Osteoblast (primary cell): Measurements from ENCODE around the gene NAP1L5. TPM values are rescaled to one million over a fixed set of nuclear protein-coding genes. Genes with fewer than 3 reads are reported as not detected.

Source experiments
- DNase-seq: peaks from one replicate; pipeline ENCODE4 v3.0.0; 2011; ENCODE audit warnings: low spot score, mixed read lengths; ENCODE audit not compliant: insufficient read length; ENCODE audit errors: missing footprints
- H2AFZ ChIP-seq: 2 replicates; pipeline ENCODE4 v1.6.0; 2011; ENCODE audit warnings: mild to moderate bottlenecking, low read length
- H3K27ac ChIP-seq: 2 replicates; pipeline ENCODE4 v1.5.1; 2011; ENCODE audit warnings: mild to moderate bottlenecking, low read depth, low read length, moderate library complexity
- H3K27me3 ChIP-seq: 2 replicates; pipeline ENCODE4 v1.6.0; 2012; ENCODE audit warnings: mild to moderate bottlenecking, control low read depth, inconsistent platforms, low read length, moderate library complexity; ENCODE audit not compliant: insufficient read depth
- H3K36me3 ChIP-seq: 2 replicates; pipeline ENCODE4 v1.5.1; 2011; ENCODE audit warnings: mild to moderate bottlenecking, low read length, control low read depth, moderate library complexity; ENCODE audit not compliant: insufficient read depth
- H3K4me1 ChIP-seq: 2 replicates; pipeline ENCODE4 v1.5.1; 2011; ENCODE audit warnings: mild to moderate bottlenecking, low read length, control low read depth, moderate library complexity; ENCODE audit not compliant: insufficient read depth
- H3K4me2 ChIP-seq: 2 replicates; pipeline ENCODE4 v1.6.0; 2011; ENCODE audit warnings: mild to moderate bottlenecking, low read length; ENCODE audit not compliant: insufficient read depth
- H3K4me3 ChIP-seq: fragments of 200-600 bp; sonication (generic); 3 replicates; pipeline ENCODE4 v1.5.1; 2012; ENCODE audit warnings: mild to moderate bottlenecking, low read length, inconsistent platforms; ENCODE audit not compliant: insufficient read depth
- H3K79me2 ChIP-seq: 2 replicates; pipeline ENCODE4 v1.6.0; 2012; ENCODE audit warnings: mild to moderate bottlenecking, low read length, control low read depth, inconsistent platforms; ENCODE audit not compliant: insufficient read depth
- H3K9me3 ChIP-seq: 2 replicates; pipeline ENCODE4 v1.5.1; 2011; ENCODE audit warnings: low read depth, low read length, control low read depth
- H4K20me1 ChIP-seq: 2 replicates; pipeline ENCODE4 v1.6.0; 2012; ENCODE audit warnings: mild to moderate bottlenecking, low read length, control low read depth; ENCODE audit not compliant: insufficient read depth
- CTCF ChIP-seq: IDR thresholded peaks from 2 replicates; pipeline ENCODE4 v1.5.1; 2011; ENCODE audit warnings: mild to moderate bottlenecking, low read depth, low read length, moderate library complexity; ENCODE audit errors: extremely low read depth
- total RNA-seq: library from RNA; depleted of rRNA; stranded (reverse); fragments of >200 nt; gene quantifications from 2 replicates; pipeline ENCODE4 v1.2.3, GENCODE V29; 2012

Gene NAP1L5
- total RNA-seq, 1 donor = 5.1 TPM

GRCh38 chr4:88690355-88690754 is 7.3 kb downstream of the NAP1L5 start:
- Histone ChIP-seq H2AFZ (no peak overlapping the region), H3K9me3 (no peaks in the 10 kb centered on the region), H3K4me1 (peaks cover 5% of the 10 kb centered on the region), H3K4me3 (no peak overlapping the region), H3K36me3 (no peaks in the 10 kb centered on the region), H3K4me2 (no peak overlapping the region), H3K27ac (no peak overlapping the region), H3K27me3 (no peaks in the 10 kb centered on the region), H4K20me1 (no peaks in the 10 kb centered on the region), H3K79me2 (no peaks in the 10 kb centered on the region)
- peak; percentile 53 for DNase-seq
- no peak for TF ChIP-seq CTCF

DNA sequence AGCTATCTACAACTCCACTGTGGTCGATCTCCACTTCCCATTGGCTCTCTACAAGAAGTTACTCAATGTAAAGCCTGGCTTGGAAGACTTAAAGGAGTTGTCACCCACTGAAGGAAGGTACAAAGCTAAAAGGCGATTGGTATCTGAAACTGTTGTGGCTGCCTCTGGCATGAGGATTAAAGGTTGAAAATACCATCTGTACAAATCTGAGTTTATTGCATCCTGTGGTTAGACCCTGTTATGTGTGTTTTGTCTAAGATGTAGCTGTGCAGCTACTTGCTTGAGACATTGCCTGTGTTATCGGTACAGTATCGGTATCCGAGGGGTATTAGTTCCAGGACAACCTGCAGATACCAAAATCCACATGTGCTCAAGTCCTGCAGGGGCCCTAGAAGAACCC is 16.4 kb downstream of the NAP1L5 start:
- no peak overlapping the region for H3K27ac ChIP-seq
- H2AFZ ChIP-seq = no peak overlapping the region
- H3K27me3 ChIP-seq = no peaks in the 10 kb centered on the region
- H3K36me3 ChIP-seq = peaks cover 12% of the 10 kb centered on the region
- H4K20me1 ChIP-seq = no peaks in the 10 kb centered on the region
- no peak overlapping the region for H3K4me2 ChIP-seq
- no peaks in the 10 kb centered on the region for H3K9me3 ChIP-seq
- no peak for DNase-seq
- no peaks in the 10 kb centered on the region for H3K4me1 ChIP-seq
- no peak for TF ChIP-seq CTCF
- H3K4me3 ChIP-seq = no peak overlapping the region
- H3K79me2 ChIP-seq = no peaks in the 10 kb centered on the region

- H3K36me3 ChIP-seq = peaks cover 4% of the 10 kb centered on the region
- no peaks in the 10 kb centered on the region for H3K9me3 ChIP-seq
- H4K20me1 ChIP-seq = no peaks in the 10 kb centered on the region
- H3K27me3 ChIP-seq = no peaks in the 10 kb centered on the region
- no peak overlapping the region for H3K4me2 ChIP-seq
- no peak overlapping the region for H3K4me3 ChIP-seq
- no peak overlapping the region for H2AFZ ChIP-seq
- TF ChIP-seq CTCF = no peak
- H3K4me1 ChIP-seq = peaks cover 13% of the 10 kb centered on the region
- no peaks in the 10 kb centered on the region for H3K79me2 ChIP-seq
- DNase-seq = no peak
- H3K27ac ChIP-seq = no peak overlapping the region
Observed at GRCh38 chr4:88675543-88675942, 22.1 kb downstream of the NAP1L5 start.

GRCh38 chr4:88674979-88675378 is 22.6 kb downstream of the NAP1L5 start:
- peaks cover 13% of the 10 kb centered on the region for H3K4me1 ChIP-seq
- H3K79me2 ChIP-seq = no peaks in the 10 kb centered on the region
- H4K20me1 ChIP-seq = no peaks in the 10 kb centered on the region
- H3K4me3 ChIP-seq = no peak overlapping the region
- peak; percentile 36 for DNase-seq
- no peaks in the 10 kb centered on the region for H3K27me3 ChIP-seq
- no peak for TF ChIP-seq CTCF
- H2AFZ ChIP-seq = no peak overlapping the region
- H3K27ac ChIP-seq = no peak overlapping the region
- H3K4me2 ChIP-seq = no peak overlapping the region
- H3K9me3 ChIP-seq = no peaks in the 10 kb centered on the region
- H3K36me3 ChIP-seq = peaks cover 2% of the 10 kb centered on the region
